Measurements from ENCODE around the gene GLIS1. TPM values are rescaled to one million over a fixed set of nuclear protein-coding genes. Genes with fewer than 3 reads are reported as not detected.

The GLIS1 gene
- total RNA-seq, 4 donors from 2014 or later, result not detected

GRCh38 chr1:53501065-53502005, 237.6 kb downstream of the GLIS1 start:
- no peak for ATAC-seq
- no peaks in the 10 kb centered on the region for H3K9me3 ChIP-seq
- H3K4me3 ChIP-seq, result no peak overlapping the region
- intact Hi-C loops (cut with DNase I; ENCODE audit: low total_unique reads), result no loop called here
- no peaks in the 10 kb centered on the region for H3K36me3 ChIP-seq
- no peaks in the 10 kb centered on the region for H3K4me1 ChIP-seq
- no peaks in the 10 kb centered on the region for H3K27me3 ChIP-seq
- H3K27ac ChIP-seq, result no peak overlapping the region
- no peak for TF ChIP-seq POLR2A (IDR thresholded peaks at IDR 0.05)
- TF ChIP-seq CTCF (IDR thresholded peaks at IDR 0.05 in 4 of 5, conservative IDR thresholded peaks at IDR 0.05 in 1 of 5), result no peak
- no peak for DNase-seq
- in situ Hi-C loops (cut with MboI; ENCODE audit: low sequenced_read_pairs in 4 of 4), result no loop called here

GRCh38 chr1:53500204-53501064, 238.5 kb downstream of the GLIS1 start:
- Histone ChIP-seq H3K27me3 (no peaks in the 10 kb centered on the region), H3K4me3 (no peak overlapping the region), H3K4me1 (no peaks in the 10 kb centered on the region), H3K36me3 (no peaks in the 10 kb centered on the region), H3K27ac (no peak overlapping the region), H3K9me3 (no peaks in the 10 kb centered on the region)
- intact Hi-C loops (cut with DNase I; ENCODE audit: low total_unique reads) (no loop called here), in situ Hi-C loops (cut with MboI; ENCODE audit: low sequenced_read_pairs in 4 of 4) (no loop called here)
- DNase-seq, result no peak
- no peak for ATAC-seq
- TF ChIP-seq POLR2A (IDR thresholded peaks at IDR 0.05) (no peak), CTCF (IDR thresholded peaks at IDR 0.05 in 4 of 5, conservative IDR thresholded peaks at IDR 0.05 in 1 of 5) (no peak)

DNA sequence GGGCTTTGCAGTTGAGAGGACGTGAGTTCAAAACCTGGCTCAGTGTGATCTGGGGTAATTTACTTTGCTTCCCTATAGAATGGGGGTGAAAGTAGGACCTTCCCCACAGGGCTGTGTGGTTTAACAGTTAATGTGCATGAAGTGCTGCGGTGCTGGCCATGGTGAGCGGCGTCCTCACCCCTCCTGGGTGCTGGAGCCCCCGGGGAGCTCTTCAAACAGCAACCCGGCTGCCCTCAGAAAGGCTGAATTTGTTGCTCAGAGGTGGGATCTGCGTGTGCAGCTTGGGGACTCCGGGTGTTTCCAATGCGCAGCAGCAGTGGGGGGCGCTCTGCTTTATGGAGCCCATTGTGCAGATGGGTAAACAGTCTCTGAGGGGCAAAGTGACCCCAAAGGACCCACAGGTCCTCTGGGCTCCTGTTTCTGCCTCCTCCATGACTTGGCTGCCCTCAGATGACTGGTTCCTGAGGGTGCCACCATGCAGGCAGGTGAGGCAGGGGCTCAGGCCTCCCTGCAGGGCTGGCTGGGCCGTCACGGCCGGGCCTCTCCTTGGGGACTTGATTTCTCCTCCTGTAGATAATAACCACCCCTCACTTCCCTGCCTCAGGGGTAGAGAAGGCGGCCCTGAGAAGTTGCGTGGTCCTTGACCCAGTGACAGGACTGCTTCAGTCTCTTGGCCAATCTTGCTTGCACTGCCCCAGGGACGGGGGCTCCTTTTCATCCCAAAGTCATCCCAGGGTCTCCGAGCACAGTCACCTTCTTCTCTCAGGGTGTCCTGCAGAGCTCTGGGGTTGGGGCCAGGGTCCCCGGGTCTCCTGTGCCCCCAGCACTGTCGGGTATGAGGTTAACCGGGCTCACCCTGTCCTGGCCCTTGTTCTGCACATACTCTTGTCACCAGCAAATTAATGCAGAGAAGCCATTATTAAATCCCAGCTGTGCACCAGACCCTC, 239.4 kb downstream of the GLIS1 start:
- no peaks in the 10 kb centered on the region for H3K9me3 ChIP-seq
- ATAC-seq, result no peak
- no peak overlapping the region for H3K4me3 ChIP-seq
- no peaks in the 10 kb centered on the region for H3K27me3 ChIP-seq
- DNase-seq, result no peak
- no peak overlapping the region for H3K27ac ChIP-seq
- no peak for TF ChIP-seq CTCF (IDR thresholded peaks at IDR 0.05 in 4 of 5, conservative IDR thresholded peaks at IDR 0.05 in 1 of 5)
- H3K36me3 ChIP-seq, result no peaks in the 10 kb centered on the region
- intact Hi-C loops (cut with DNase I; ENCODE audit: low total_unique reads), result no loop called here
- H3K4me1 ChIP-seq, result no peaks in the 10 kb centered on the region
- in situ Hi-C loops (cut with MboI; ENCODE audit: low sequenced_read_pairs in 4 of 4), result loop anchor here in 1 of 4 donors (25.0 kb wide), 1 partner anchor 188 kb away; no protein-coding TSS in a partner anchor

- no peak overlapping the region for H3K4me3 ChIP-seq
- H3K4me1 ChIP-seq, result no peaks in the 10 kb centered on the region
- no peaks in the 10 kb centered on the region for H3K27me3 ChIP-seq
- DNase-seq, result no peak
- in situ Hi-C loops (cut with MboI; ENCODE audit: low sequenced_read_pairs in 4 of 4), result loop anchor here in 1 of 4 donors (25.0 kb wide), 1 partner anchor 189 kb away; no protein-coding TSS in a partner anchor
- ATAC-seq, result no peak
- H3K36me3 ChIP-seq, result no peaks in the 10 kb centered on the region
- H3K27ac ChIP-seq, result no peak overlapping the region
- TF ChIP-seq POLR2A (IDR thresholded peaks at IDR 0.05) (no peak), CTCF (IDR thresholded peaks at IDR 0.05 in 4 of 5, conservative IDR thresholded peaks at IDR 0.05 in 1 of 5) (no peak)
- no peaks in the 10 kb centered on the region for H3K9me3 ChIP-seq
- intact Hi-C loops (cut with DNase I; ENCODE audit: low total_unique reads), result no loop called here
Observed at GRCh38 chr1:53498555-53499131, 240.3 kb downstream of the GLIS1 start.
